Endodermal cell (in vitro differentiated cells): Measurements from ENCODE around the gene MMD. TPM values are rescaled to one million over a fixed set of nuclear protein-coding genes. Genes with fewer than 3 reads are reported as not detected.
"Not testable (repeated sequence)": the region's sequence is repeated elsewhere in the genome, so short reads cannot be mapped to it uniquely, and the experiment has no call there.

ENCODE experiments used
- DNase-seq: peaks from one replicate; pipeline ENCODE4 v3.0.0-alpha.2; 2017
- H3K27ac ChIP-seq: 2 replicates; pipeline ENCODE4 v1.5.1; 2013; ENCODE audit warnings: mild to moderate bottlenecking, low read depth, low read length, moderate library complexity
- H3K27me3 ChIP-seq: 2 replicates; pipeline ENCODE4 v1.6.1; 2013; ENCODE audit warnings: mild to moderate bottlenecking, low read length, moderate library complexity; ENCODE audit not compliant: insufficient read depth, control insufficient read depth, poor library complexity, severe bottlenecking
- H3K36me3 ChIP-seq: 2 replicates; pipeline ENCODE4 v1.7.0; 2013; ENCODE audit warnings: mild to moderate bottlenecking, low read length, moderate library complexity; ENCODE audit not compliant: control insufficient read depth, insufficient read depth
- H3K4me1 ChIP-seq: one replicate; pipeline ENCODE4 v1.7.0; 2013; ENCODE audit warnings: low read length; ENCODE audit not compliant: control insufficient read depth, insufficient read depth
- H3K4me3 ChIP-seq: 2 replicates; pipeline ENCODE4 v1.5.1; 2013; ENCODE audit warnings: mild to moderate bottlenecking, low read length, moderate library complexity
- H3K9ac ChIP-seq: 2 replicates; pipeline ENCODE4 v1.6.1; 2013; ENCODE audit warnings: mild to moderate bottlenecking, low read length, moderate library complexity; ENCODE audit not compliant: poor library complexity, severe bottlenecking; ENCODE audit errors: extremely low read depth
- H3K9me3 ChIP-seq: 2 replicates; pipeline ENCODE4 v1.6.1; 2013; ENCODE audit warnings: mild to moderate bottlenecking, low read length, moderate library complexity; ENCODE audit not compliant: control insufficient read depth
- H3K27ac Mint-ChIP-seq: 2 replicates; pipeline ENCODE4 v1.8.0; 2020; ENCODE audit warnings: mixed read lengths
- H3K27me3 Mint-ChIP-seq: 2 replicates; pipeline ENCODE4 v1.8.0; 2021; ENCODE audit warnings: mild to moderate bottlenecking, mixed read lengths; ENCODE audit not compliant: insufficient read depth
- H3K36me3 Mint-ChIP-seq: 2 replicates; pipeline ENCODE4 v1.8.0; 2020; ENCODE audit warnings: low read depth, mixed read lengths
- H3K4me1 Mint-ChIP-seq: 2 replicates; pipeline ENCODE4 v1.8.0; 2020; ENCODE audit warnings: mixed read lengths
- H3K4me3 Mint-ChIP-seq: 2 replicates; pipeline ENCODE4 v1.8.0; 2020; ENCODE audit warnings: mild to moderate bottlenecking, moderate library complexity, mixed read lengths
- H3K9me3 Mint-ChIP-seq: 2 replicates; pipeline ENCODE4 v1.8.0; 2020; ENCODE audit warnings: mild to moderate bottlenecking, mixed read lengths
- WGBS, 2 experiments: methylation state at CpG; one replicate each; pipeline versions ENCODE4 v1.1.5 to v1.1.7; 2013; ENCODE audit warnings: missing lambda C conversion rate in 2 of 2, mixed read lengths in 1 of 2; ENCODE audit not compliant: insufficient coverage in 1 of 2, insufficient read length in 1 of 2; 5-methylcytosine and 5-hydroxymethylcytosine counted together
- total RNA-seq, 2 donors: library from RNA; stranded (reverse); fragmentation: NEBNext Ultra II Directional in 1 of 2; extraction: Animal tissue kit (Norgen Biotek cat#: 25700) in 1 of 2; gene quantifications; 2 replicates in 1 of 2; 3 replicates in 1 of 2; pipeline ENCODE4 v1.2.1, GENCODE V29; 2021
- TF ChIP-seq, protein P1 (sequence below): fragments of 200-600 bp; sonication (generic); conservative IDR thresholded peaks from 2 replicates; pipeline ENCODE4 v1.5.0; 2021; ENCODE audit warnings: antibody characterized with exemption, mild to moderate bottlenecking

MMD gene
- total RNA-seq, 2 donors from 2014 or later = 40.1 to 40.2 TPM

DNA sequence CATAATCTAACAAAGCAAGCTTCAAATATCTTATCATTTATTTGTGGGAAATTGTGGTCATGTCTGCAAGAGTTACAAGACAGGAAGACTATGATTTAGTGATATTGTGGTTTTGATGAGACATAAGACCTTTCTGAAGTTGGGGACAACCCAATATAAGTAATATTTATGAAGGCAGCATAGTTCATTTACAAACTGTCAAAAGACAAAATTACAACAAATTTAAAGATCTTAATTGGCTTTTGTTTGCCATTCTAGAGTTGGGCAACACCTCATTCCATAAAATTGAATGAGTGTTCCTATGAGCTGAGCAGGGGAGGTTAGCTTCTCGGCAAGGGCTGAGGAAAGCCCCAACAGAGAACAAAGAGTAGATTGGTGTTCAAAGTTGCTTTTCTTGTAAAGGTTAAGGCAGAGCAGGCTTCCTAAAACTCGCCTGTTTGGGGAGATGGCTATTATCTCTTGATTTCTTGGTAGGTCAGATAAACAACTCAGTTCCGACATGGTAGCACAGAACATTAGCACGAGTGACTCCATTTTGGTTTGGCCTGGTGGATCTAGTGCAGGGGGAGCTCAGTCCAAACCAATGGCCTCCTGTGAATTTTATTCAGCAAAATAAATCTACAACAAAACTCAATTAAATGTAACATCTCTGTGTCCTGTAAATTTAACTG lies 10.9 kb upstream of the MMD start:
- H3K9ac ChIP-seq = no peak overlapping the region
- H3K36me3 Mint-ChIP-seq = no peaks in the 10 kb centered on the region
- TF ChIP-seq, protein P1, sequence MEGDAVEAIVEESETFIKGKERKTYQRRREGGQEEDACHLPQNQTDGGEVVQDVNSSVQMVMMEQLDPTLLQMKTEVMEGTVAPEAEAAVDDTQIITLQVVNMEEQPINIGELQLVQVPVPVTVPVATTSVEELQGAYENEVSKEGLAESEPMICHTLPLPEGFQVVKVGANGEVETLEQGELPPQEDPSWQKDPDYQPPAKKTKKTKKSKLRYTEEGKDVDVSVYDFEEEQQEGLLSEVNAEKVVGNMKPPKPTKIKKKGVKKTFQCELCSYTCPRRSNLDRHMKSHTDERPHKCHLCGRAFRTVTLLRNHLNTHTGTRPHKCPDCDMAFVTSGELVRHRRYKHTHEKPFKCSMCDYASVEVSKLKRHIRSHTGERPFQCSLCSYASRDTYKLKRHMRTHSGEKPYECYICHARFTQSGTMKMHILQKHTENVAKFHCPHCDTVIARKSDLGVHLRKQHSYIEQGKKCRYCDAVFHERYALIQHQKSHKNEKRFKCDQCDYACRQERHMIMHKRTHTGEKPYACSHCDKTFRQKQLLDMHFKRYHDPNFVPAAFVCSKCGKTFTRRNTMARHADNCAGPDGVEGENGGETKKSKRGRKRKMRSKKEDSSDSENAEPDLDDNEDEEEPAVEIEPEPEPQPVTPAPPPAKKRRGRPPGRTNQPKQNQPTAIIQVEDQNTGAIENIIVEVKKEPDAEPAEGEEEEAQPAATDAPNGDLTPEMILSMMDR = no peak
- no peaks in the 10 kb centered on the region for H3K9me3 ChIP-seq
- H3K9me3 Mint-ChIP-seq = peaks cover 2% of the 10 kb centered on the region
- peaks cover 36% of the 10 kb centered on the region for H3K4me1 Mint-ChIP-seq
- peak overlapping the region; percentile 70 for H3K27ac Mint-ChIP-seq
- peaks cover 1% of the 10 kb centered on the region for H3K4me1 ChIP-seq
- H3K4me3 ChIP-seq = no peak overlapping the region
- H3K27ac ChIP-seq = no peak overlapping the region
- no peak overlapping the region for H3K4me3 Mint-ChIP-seq
- no peaks in the 10 kb centered on the region for H3K27me3 ChIP-seq
- 93% methylated on average over 4 of the region's 4 CpGs; no CpG with 5 or more reads in 1 of the 2 experiments for WGBS, 2 experiments
- H3K36me3 ChIP-seq = no peaks in the 10 kb centered on the region
- peaks cover 4% of the 10 kb centered on the region for H3K27me3 Mint-ChIP-seq
- no peak for DNase-seq

DNA sequence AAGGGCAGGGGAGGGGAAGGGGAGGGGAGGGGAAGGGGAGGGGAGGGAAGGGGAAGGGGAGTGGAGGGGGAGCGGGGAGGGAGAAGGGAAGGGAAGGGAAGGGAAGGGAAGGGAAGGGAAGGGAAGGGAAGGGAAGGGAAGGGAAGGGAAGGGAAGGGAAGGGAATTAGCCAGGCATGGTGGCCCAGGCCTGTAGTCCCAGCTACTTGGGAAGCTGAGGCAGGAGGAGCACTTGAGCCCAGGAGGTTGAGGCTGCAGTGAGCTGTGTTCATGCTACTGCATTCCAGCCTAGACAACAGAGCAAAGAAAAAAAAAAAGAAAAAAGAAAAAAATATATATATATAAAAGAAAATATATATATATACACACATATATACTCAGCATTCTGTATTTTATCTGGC lies 10.3 kb upstream of the MMD start:
- not testable (repeated sequence) for H3K27ac Mint-ChIP-seq, H3K27me3 Mint-ChIP-seq, H3K27ac ChIP-seq, H3K4me3 Mint-ChIP-seq, DNase-seq, H3K9me3 Mint-ChIP-seq, H3K4me1 ChIP-seq, H3K9me3 ChIP-seq, H3K9ac ChIP-seq, H3K27me3 ChIP-seq, H3K4me3 ChIP-seq, H3K36me3 ChIP-seq, H3K36me3 Mint-ChIP-seq
- peaks cover 30% of the 10 kb centered on the region for H3K4me1 Mint-ChIP-seq
- WGBS, 2 experiments = no CpG with 5 or more reads among the region's 1 CpG

DNA sequence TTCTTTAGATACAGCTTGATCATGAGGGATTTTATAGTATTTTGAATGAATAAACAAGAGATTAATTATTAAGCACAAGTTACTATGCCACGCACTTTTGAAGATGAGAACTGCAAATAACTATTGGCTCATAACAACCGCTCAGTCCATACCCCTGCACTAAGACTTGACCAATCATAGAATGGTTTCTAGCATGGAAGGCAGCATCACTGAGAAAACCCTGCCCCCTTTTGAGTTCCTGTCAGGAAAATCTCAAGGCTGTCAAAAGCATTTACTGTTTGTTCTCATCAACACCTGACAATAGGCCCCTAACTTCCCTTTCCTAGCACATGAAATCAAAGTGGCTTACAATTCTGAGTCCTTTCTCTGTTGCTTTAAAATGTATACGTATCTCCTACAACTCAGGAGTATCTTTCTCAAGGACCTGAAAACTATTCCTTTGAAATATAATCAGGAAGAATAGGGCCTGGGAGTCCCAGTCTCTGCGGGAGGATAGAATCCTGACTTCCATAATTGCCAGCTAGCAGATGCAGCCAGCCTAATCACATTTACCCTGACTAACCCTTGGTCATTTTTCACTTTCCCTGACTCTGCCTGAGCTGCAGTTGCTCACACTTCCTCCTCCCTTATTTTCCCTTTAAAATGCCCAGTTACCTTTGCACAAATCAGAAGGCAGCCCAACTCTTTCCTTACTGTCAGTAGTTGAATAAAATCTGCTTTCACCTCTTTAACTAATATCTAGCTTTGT lies 9.1 kb upstream of the MMD start:
- no peak overlapping the region for H3K4me3 Mint-ChIP-seq
- H3K9me3 ChIP-seq = no peaks in the 10 kb centered on the region
- DNase-seq = no peak

More for the DNA sequence above, 9.1 kb upstream of the MMD start:
- peaks cover 27% of the 10 kb centered on the region for H3K4me1 Mint-ChIP-seq
- H3K27me3 Mint-ChIP-seq = peaks cover 8% of the 10 kb centered on the region
- Histone ChIP-seq H3K27ac (no peak overlapping the region), H3K27me3 (no peaks in the 10 kb centered on the region), H3K4me3 (no peak overlapping the region), H3K4me1 (no peaks in the 10 kb centered on the region), H3K9ac (no peak overlapping the region), H3K36me3 (no peaks in the 10 kb centered on the region)
- H3K36me3 Mint-ChIP-seq = no peaks in the 10 kb centered on the region
- H3K9me3 Mint-ChIP-seq = peaks cover 2% of the 10 kb centered on the region
- WGBS, 2 experiments = 78 to 82% methylated on average over 3 to 4 of the region's 4 CpGs
- TF ChIP-seq, protein P1 = no peak
- H3K27ac Mint-ChIP-seq = no peak overlapping the region
